OCI-LY3 (cell line): ENCODE data around the gene SGIP1.

Source experiments
- EZH2phosphoT487 ChIP-seq: fragments of 200-600 bp; shearing (Covaris generic); IDR thresholded peaks from 2 replicates; pipeline ENCODE4 v1.6.1; 2018; ENCODE audit warnings: antibody characterized with exemption, mixed run types, low read depth
- TF ChIP-seq, protein P1 (sequence below): fragments of 200-600, 300-600 bp; sonication (generic); IDR thresholded peaks from 2 replicates; pipeline ENCODE4 v1.5.1; 2014; ENCODE audit warnings: antibody characterized with exemption, low read length, low read depth

DNA sequence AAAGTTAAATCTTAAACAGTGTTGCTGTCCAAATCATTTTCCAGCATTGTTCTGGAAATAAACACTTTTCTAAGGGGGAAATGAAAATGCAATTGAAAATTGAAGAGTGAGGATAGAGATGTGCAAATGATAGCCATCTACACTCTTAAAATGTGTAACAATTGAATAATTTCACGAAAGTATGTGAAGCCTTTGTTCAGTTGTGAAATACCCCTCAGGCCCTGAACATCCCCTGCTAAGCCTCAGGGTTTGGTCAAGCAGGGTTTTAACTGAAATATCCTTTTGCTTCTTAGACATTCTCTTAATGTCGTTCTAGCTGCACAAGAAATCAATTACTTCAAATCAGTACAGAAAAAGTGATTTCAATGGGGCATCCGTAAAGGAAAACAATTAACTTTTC is 152.5 kb downstream of the SGIP1 start:
- TF ChIP-seq, protein P1, sequence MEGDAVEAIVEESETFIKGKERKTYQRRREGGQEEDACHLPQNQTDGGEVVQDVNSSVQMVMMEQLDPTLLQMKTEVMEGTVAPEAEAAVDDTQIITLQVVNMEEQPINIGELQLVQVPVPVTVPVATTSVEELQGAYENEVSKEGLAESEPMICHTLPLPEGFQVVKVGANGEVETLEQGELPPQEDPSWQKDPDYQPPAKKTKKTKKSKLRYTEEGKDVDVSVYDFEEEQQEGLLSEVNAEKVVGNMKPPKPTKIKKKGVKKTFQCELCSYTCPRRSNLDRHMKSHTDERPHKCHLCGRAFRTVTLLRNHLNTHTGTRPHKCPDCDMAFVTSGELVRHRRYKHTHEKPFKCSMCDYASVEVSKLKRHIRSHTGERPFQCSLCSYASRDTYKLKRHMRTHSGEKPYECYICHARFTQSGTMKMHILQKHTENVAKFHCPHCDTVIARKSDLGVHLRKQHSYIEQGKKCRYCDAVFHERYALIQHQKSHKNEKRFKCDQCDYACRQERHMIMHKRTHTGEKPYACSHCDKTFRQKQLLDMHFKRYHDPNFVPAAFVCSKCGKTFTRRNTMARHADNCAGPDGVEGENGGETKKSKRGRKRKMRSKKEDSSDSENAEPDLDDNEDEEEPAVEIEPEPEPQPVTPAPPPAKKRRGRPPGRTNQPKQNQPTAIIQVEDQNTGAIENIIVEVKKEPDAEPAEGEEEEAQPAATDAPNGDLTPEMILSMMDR = no peak
- TF ChIP-seq EZH2phosphoT487 = no peak
